AG08396 (cell line): ENCODE results near the gene SURF2.

ENCODE experiments used
- DNase-seq: peaks from one replicate; pipeline ENCODE4 v3.0.0; 2012; ENCODE audit warnings: low spot score, mixed read lengths

Gene SURF2

GRCh38 chr9:133335924-133336811 lies 20.2 kb upstream of the SURF2 start, which contains the start of gene SURF6:
TSS of gene SURF6 (minus strand) at chr9:133336188. CDS start at chr9:133336132, 56 bp downstream.
- DNase-seq = peak; percentile 93

DNA sequence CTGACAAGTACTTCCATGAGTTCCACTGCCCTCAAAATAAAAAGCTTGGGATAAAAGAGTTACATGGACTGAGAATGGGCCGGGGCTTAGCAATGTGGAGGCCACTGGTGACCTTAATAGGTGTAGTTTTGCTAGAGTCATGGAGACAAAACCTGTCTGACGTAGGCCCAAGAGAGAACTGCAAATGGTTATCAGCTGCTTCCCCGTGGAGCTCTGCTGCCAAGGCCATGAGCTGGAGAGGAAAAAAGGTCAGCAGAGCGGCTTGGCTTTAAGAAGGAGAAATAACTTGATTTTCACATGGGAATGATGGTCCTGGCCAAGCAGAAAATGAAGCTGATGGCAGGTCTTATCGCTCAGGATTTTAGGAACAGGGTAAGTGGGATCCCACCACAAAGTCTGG lies 16.7 kb upstream of the SURF2 start:
- no peak for DNase-seq

- DNase-seq = no peak
These were observed 16.1 kb upstream of the SURF2 start for GRCh38 chr9:133340256-133340655.

DNA sequence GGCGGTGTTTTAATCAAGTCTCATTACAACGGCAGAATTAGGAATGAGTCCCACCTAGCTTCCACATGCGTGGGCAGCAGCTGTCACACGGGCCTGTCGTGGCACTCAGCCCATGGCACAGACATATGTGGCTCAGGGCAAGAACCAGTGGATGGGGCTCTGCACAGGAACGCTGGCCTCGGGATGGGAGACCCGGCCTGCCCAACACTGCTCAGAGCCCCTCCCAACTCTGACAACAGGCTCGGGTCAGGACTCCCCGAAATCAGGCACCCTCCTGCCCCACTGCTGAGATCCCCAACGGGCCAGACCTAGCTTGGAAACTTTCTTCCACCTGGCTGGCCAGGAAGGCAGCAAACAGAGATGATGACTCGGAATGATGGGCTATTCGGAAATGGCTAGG lies 15.4 kb upstream of the SURF2 start:
- DNase-seq = no peak

GRCh38 chr9:133341369-133342068 lies 14.8 kb upstream of the SURF2 start:
- DNase-seq = no peak

DNA sequence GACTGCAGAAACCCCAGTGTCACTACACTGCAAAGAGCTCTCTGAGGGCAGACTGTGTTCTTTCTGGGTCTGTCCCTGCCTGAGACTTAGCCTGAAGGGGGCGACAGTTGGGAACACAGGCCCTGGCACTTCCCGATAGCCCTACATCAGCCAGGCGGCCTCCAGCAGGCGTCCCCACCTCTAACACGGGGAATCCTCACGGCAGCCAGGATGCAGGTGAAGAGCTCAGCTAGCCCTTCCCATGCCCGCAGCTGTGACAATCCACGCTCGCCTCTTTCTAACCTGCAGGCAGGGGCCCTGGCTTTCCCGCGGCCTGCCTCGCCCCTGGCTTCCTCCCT lies 14.3 kb upstream of the SURF2 start:
- no peak for DNase-seq

DNA sequence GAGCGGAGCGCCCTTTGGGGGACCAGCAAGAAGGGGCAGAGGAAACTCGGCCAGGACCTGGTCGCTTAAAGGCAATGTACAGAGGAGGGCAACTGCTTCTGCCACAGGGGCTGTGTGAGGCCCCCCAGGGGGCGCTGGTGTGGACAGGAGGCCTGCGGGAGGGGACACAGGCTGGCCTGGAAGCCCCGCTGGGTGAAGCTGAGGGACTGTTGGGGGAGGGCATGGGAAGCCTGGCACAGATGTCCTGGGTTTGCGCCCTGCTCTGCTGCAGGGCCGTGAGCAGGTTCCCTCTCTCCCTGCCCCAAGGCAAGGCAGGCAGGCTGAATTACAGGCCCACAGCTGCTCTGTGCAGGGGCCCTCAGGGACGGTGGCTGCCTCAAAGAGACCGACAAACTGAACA lies 13.8 kb upstream of the SURF2 start:
- DNase-seq = no peak

GRCh38 chr9:133344071-133344470 lies 12.3 kb upstream of the SURF2 start:
- DNase-seq = no peak

DNA sequence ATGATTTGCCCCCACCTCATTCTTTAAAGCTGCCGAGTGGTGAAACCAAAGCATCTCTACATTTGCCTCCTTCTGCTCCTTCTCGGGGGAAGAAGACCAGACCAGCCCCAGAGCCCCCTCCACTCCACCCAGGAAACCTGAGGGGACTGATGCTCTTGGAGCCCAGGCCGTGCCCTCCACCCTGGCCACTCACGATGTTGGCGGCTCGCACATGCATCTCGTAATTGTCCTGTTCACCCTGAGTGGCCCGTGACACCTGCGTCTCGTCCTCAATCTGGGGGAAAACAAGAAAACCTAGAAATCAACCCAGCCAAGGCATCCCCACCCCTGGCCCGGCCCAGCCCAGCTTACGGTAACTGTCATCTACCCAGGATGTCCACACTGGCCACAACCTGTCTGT lies 11.4 kb upstream of the SURF2 start:
- no peak for DNase-seq

DNA sequence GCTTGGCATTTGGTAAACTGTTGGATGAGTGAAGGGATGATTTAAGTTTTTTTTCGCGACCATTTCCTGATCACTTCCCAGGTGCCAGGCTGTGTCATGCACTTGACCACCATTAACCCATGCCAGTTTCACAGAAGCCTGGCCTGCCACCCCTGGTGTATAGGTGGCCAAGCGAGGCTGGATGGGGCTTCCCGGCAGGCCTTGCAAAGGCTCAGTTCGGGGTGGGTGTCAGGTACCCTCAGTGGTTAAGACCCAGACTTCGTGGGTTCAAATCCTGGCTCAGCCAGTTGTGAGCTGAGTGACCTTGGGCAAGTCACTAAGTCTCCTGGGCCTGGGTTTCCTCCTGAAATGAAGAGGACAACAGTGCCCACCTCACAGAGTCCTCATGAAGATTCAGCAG lies 10.8 kb upstream of the SURF2 start:
- DNase-seq = no peak

DNA sequence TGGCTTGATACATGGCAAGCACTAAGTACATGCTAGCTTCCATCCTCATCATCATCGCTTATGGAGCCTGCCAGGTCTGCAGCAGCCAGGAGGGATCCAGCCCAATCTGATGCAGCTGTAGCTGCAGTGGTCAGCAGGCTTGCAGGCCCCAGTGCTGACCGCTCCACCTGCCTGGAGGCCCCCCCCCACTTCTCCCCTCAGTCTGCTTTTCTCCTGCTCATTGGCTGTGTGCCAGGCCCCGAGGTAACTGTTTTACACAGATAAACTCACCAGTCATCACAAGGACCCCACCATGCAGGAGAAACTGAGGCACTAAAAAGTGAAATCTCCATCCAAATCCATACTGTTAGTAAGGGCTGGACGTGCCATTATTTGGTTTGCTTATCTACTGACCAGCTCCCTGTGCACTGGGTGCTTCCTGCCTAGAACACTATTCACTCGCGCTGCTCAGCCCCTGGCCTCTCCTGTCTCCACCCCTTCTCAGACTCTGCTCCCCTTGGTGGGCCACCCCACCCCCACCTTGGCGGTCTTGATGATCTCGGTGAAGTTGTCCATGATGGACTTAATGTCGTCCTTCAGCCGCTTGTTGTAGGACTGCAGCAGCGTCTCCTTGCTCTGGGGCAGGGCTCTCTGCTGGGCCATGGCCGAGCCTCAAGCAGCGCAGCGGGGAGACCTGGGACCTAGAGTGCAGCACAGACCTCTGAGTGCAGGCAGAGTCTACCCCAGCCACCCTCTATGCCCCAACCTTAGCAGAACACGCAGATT lies 10.1 kb upstream of the SURF2 start:
- no peak for DNase-seq

DNA sequence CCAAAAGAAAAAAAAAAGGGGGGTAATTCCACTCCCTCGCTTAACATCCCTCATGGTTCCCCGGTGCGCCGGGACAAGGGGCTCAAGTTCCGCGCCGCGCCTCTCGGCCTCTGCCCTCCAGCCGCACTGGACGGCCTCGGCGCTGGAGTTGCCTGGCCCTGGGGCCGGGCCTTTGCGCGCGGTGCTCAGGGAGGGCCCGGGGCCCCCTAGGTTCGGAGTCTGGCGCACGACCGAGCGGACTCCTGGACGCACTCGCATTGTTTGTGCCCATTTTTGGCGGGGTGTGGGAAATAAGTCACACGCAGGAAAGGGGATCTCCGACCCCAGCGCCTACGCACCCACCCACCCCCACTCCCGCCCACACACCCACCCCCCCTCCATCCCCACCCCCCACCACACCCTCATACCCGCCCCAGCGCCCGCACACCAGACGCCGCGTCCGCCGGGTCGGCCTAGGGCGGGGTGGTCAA lies 8.8 kb upstream of the SURF2 start:
- peak; percentile 69 for DNase-seq

DNA sequence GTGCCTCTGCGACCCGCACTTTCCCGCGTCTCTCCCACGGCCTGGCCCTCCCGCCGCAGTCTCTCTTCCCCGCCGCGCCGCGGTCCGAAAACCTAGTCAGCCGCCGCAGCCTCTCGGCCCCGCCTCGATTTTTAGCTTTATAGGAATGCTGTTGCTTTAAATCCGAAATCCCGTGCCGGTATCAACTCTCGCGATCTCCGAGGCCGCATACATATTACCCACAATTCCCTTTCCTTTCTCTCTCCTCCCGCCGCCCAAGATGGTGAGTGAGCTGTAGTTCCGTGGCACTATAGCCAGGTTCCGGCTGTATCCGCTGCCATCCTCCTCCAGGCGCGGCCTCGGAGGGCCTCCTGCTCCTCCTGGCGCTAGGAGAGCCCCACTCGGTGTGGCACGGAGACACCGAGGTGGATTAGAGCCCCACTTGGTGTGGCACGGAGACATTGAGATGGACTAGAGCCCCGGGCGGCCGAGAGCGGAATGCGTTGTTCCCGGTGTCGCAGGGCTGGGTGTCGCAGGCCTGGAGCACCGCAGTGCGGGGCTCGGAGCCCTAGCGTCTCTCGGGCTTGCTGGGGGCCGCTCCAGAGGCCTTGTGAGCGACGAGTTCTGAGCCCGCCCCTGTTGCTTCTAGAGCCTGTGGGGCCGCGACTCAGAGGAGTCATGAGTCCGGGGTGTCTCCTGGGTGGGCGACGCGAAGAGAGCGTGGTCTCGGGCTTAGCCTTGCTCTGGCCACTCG lies 8.2 kb upstream of the SURF2 start, which contains the start of the genes MED22 and RPL7A:
TSS of gene MED22 (minus strand) at position 147 of the 733 bp plus-strand sequence. CDS start 1,469 bp downstream, outside the sequence.
TSS of gene RPL7A (plus strand) at position 234 of the 733 bp plus-strand sequence. CDS start at position 260, 26 bp downstream.
- DNase-seq = peak; percentile 94

DNA sequence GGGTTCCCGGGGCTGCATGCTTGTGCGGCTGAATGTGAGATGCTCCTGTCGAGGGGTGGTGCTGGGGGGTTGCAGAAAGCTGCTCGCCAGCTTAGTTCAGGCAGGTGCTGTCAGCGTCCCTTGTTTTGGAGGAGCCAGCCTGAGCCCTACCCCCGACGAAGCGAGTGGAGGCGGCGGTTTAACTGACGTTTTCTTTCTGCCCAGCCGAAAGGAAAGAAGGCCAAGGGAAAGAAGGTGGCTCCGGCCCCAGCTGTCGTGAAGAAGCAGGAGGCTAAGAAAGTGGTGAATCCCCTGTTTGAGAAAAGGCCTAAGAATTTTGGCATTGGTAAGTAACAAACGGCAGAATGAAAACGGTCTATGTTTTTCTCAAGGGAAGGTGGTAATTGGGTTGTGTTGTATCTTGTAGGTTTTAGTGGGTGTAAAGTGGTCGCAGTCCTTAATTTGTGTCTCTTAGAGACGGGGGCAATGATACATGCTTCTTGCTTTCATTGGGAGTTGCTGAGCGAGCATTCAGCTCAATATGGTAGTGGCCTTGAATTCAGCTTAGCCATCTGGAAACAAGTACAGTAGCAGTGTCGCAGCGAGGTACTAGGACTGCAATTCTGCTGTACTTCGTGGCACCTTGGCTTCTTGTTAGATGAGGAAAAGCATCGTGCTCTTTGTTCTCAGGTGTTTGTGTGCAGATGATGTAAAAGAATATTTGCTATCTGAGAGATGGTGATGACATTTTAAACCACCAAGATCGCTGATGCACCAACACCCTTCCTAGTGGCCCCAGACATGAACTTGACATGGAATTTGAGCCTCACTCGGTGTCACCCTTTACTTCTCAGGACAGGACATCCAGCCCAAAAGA lies 7.4 kb upstream of the SURF2 start:
- no peak for DNase-seq

GRCh38 chr9:133349965-133350616 lies 6.3 kb upstream of the SURF2 start:
- no peak for DNase-seq

DNA sequence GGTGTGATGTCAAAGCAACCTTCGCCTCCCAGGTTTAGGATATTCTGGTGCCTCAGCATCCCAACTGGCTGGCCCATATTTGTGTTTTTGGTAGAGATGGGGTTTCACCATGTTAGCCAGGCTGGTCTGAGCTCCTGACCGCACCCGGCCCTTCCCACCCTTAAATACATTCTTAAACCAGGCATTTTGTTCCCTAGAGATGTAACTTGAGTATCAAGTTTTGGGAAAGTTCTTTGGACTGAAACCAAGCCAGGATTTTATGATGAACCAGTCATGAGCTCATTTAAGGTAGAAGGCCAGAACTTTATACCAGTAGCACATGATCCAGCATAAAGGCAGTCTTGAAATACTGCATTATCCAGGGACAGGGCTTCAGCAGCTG lies 4.8 kb upstream of the SURF2 start:
- DNase-seq = no peak

- peak; percentile 76 for DNase-seq
These were observed 4.3 kb upstream of the SURF2 start for GRCh38 chr9:133351908-133352634.

GRCh38 chr9:133352635-133353340 lies 3.6 kb upstream of the SURF2 start:
- no peak for DNase-seq

DNA sequence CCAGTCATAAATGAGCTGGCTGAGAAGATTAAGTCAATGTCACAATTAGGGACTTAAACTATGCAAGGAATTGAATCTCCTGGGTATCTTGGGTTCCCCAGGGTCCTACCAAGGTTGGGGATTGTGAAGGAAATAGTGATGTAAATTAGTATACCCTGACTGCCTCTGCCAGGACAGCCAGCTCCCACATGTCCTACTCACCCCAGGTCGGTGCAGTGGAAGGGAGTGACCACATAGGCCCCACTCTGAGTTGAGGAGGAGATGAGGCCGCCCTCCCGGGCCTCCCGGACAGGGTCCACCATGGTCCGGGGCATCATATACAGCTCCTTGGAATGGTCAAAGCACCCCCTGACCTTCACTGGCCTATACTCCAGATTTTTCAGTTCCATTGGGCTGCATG lies 2.8 kb upstream of the SURF2 start:
- no peak for DNase-seq
